HL-60 (cell line): ENCODE data around the gene HK3.

Experiments used
- DNase-seq, 2 experiments: peaks; one replicate each; pipeline ENCODE4 v3.0.0-alpha.2; 2010 to 2020; ENCODE audit warnings: low read depth in 1 of 2, low spot score in 1 of 2
- H3K27ac ChIP-seq: fragments of 250-450 bp; sonication (Bioruptor Pico); replicated peaks from 2 replicates; pipeline ENCODE4 v1.5.1; 2020; ENCODE audit warnings: mild to moderate bottlenecking, moderate library complexity
- H3K27me3 ChIP-seq: fragments of 250-450 bp; sonication (Bioruptor Pico); 2 replicates; pipeline ENCODE4 v1.5.1; 2021; ENCODE audit warnings: mild to moderate bottlenecking, moderate library complexity; ENCODE audit not compliant: insufficient read depth, poor library complexity, severe bottlenecking
- H3K4me3 ChIP-seq: replicated peaks from 2 replicates; pipeline ENCODE4 v1.5.1; 2011; ENCODE audit warnings: mild to moderate bottlenecking, control low read depth, low read length; ENCODE audit not compliant: insufficient read depth
- CTCF ChIP-seq: IDR thresholded peaks from one replicate; pipeline ENCODE4 v1.5.1; 2011; ENCODE audit warnings: low read length, control low read depth, inconsistent platforms; ENCODE audit not compliant: insufficient read depth
- GABPA ChIP-seq: IDR thresholded peaks from 2 replicates; pipeline ENCODE4 v1.6.1; 2012; ENCODE audit warnings: low read depth
- POLR2AphosphoS5 ChIP-seq: IDR thresholded peaks from 2 replicates; pipeline ENCODE4 v1.6.1; 2012; ENCODE audit warnings: low read depth
- REST ChIP-seq: IDR thresholded peaks from 2 replicates; pipeline ENCODE4 v1.6.1; 2012; ENCODE audit warnings: low read depth; ENCODE audit not compliant: insufficient replicate concordance
- SPI1 ChIP-seq: IDR thresholded peaks from 2 replicates; pipeline ENCODE4 v1.6.1; 2012; ENCODE audit warnings: low read depth, mild to moderate bottlenecking, borderline replicate concordance

Gene HK3

GRCh38 chr5:176889321-176890280 is 9.5 kb downstream of the HK3 start:
- no peak for DNase-seq
- Histone ChIP-seq H3K27ac (no peak overlapping the region), H3K4me3 (no peak overlapping the region), H3K27me3 (no peaks in the 10 kb centered on the region)
- TF ChIP-seq SPI1 (no peak), POLR2AphosphoS5 (no peak), REST (no peak), GABPA (no peak), CTCF (no peak)

- no peak overlapping the region for H3K4me3 ChIP-seq
- TF ChIP-seq GABPA (no peak), POLR2AphosphoS5 (no peak), REST (no peak), SPI1 (no peak), CTCF (no peak)
- no peak overlapping the region for H3K27ac ChIP-seq
- no peak for DNase-seq
- no peaks in the 10 kb centered on the region for H3K27me3 ChIP-seq
These were observed 10.3 kb downstream of the HK3 start for GRCh38 chr5:176888865-176889165.

GRCh38 chr5:176888016-176888864 is 10.9 kb downstream of the HK3 start:
- Histone ChIP-seq H3K4me3 (no peak overlapping the region), H3K27ac (no peak overlapping the region), H3K27me3 (no peaks in the 10 kb centered on the region)
- TF ChIP-seq REST (no peak), GABPA (no peak), POLR2AphosphoS5 (no peak)
- DNase-seq: no peak
